SH-SY5Y (cell line): Measurements from ENCODE around the gene PDE9A.

Source experiments
- GATA2 ChIP-seq: IDR thresholded peaks from 2 replicates; pipeline ENCODE4 v1.6.1; 2011; ENCODE audit warnings: mild to moderate bottlenecking, low read depth, low read length
- GATA3 ChIP-seq: IDR thresholded peaks from 2 replicates; pipeline ENCODE4 v1.6.1; 2011; ENCODE audit warnings: low read depth, mild to moderate bottlenecking, low read length, moderate library complexity

Gene PDE9A

DNA sequence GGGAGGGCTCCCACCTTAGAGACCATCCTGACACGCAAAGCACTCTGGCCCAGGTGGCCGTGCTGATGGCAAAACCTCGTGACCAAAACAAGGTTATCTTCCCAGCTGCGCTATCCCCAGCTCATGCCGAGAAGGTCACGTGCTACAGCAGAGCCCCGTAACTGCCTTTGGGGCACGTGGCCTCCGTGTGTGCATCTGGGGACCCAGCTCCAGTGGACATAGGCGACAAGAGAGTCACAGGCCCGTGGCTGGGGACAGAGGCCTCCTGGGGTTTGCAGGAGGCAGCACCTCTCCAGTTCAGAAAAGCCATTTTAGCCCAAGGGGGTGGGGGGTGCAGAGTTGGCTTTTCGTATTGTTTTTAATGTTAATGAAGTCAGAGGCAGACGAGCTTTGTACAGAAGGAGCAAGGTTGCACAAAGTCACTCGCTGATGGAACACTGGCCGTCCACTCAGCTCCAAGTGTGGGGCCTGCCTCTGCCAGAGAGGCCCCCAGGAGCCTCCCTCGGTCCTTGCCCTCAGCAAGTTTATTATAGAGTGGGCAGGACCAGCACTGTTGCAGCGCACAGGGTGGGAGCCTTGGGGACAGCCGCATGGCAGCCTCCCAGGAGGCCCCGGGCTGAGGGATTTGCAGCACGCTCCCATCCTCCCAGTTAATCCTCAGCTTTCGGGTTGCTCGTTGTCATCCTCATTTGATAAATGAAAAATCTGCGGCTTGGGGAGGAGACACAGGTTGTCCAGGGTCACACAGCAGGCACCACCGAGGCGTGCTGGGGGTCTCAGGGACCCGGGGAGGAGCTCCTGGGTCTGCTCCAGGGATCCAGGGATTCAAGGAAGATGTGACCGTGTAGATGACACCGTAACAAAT lies 8.0 kb upstream of the PDE9A start:
- no peak for TF ChIP-seq GATA3

DNA sequence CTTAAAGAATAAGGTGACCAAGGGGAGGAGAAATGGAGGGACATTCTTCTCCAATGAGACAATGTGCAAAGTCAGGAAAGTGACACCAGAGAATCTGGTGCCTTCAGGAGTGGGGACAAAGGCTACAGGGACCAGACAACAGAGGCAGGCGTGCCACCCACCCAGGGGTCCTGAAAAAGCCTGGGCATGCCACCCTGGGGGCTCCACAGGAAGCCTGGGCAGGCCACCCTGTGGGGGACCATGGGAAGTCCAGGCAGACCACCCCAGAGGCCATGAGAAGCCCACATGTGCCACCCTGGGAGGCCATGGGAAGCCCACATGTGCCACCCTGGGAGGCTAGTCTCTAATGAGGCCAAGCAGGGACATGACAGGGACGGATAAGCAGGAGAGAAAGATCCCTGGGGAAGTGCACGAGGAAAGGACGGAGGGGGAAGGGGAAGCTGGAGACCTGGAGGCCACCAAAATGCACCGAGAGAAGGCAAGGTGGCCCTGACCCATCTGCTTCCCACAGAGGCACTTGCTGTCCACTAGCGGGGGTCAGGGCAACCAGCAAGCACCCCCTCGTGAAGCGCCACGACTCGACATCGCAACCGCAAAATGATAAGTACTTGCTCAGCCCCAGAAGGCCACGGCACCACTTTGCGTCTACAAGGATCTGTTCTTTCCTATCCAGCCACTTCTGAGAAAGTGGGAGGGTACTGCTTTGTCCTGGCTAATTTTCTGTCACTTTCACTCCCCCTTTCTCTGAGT lies 7.2 kb upstream of the PDE9A start:
- no peak for TF ChIP-seq GATA3
- TF ChIP-seq GATA2: no peak

GRCh38 chr21:42646836-42647235 lies 6.6 kb upstream of the PDE9A start:
- no peak for TF ChIP-seq GATA3
- TF ChIP-seq GATA2: no peak

GRCh38 chr21:42648606-42649005 lies 4.8 kb upstream of the PDE9A start:
- TF ChIP-seq GATA3: no peak
- TF ChIP-seq GATA2: no peak

DNA sequence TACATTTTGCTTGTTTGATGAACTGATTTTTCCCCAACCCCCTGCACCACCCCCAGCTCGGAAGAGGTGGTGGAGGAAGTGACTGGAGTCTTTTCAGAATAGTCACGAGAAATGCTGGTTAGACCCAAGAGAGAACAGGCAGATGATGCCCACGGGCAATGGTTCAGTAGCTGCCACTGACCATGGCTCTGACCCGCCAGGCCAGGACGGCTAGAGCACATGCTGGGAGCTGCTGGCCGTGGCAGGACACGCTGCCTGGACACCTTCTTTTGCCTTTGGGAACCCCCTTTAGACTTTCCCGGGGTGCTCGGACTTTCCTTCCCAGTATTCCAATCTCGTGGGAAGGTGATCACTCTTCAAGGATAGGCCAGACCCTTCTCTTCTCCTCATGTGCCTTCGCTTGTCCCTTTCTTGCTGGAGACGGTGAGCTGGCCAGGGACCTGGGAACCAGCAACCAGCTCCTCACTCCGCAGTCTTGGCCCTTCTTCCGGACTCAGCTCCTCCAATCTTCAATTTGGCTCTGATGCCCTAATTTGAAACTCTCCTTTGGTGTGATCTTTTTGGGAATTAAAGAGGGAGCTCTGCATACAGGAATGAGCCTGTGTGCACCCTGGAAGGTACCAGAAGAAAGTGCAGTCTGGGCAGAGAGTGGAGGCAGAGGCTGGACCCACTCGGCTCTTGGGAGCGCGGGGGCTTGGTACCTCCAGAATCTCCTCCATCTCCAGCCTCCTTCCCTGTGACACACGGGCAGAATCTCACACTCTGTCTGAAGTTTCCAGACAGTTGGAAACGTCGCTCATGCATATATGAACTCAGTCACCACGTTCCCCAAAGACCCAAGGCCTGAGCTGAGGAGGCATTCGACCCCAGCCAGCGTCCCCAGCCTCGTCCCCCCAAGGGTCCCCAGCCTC lies 4.0 kb upstream of the PDE9A start:
- TF ChIP-seq GATA3 (no peak), GATA2 (no peak)

- no peak for TF ChIP-seq GATA2
- no peak for TF ChIP-seq GATA3
These were observed 3.4 kb upstream of the PDE9A start for GRCh38 chr21:42650033-42650370.

DNA sequence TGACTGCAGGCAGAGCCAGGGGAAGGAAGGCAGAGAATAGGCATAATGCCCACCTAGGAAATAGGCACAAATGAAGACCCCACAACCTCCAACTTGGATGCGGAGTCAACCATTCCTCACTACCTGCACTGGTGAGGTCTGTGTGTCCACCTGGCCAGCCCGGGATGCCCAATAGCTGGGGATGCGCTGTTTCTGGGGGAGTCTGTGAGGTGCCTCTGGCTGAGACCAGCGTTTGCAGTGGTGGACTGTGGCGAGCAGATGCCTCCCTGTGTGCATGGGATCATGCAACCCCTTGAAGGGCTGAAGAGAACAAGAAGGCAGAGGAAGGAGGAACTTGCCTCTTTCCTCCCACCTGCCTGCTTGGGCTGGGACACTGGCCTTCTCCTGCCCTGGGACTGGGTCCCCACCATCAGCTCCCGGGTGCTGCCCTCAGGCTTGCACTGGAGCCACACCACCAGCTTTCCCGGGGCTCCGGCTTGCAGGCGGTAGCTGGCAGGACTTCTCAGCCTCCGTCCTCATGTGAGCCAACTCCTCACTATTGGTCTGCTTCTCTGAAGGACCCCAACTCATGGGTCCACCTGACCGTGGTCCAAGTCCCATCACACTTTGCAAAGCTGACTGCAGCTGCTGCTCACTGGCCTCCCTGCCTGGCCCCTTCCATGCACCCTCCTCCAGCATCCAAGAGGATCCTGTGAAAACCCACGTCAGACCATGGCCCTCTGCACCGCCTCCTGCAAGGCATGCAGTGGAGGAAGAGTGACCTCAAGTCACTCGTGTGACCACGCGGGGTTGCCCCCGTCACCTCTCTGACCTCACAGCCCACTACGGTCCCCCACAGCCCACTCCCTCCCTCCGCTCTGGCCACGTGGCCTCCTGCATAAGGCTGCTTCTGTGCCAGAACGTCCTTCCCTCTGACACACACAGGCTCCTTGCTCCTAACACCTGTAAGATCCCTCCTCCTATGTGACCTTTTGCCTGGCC lies 2.7 kb upstream of the PDE9A start:
- TF ChIP-seq GATA3: no peak
- no peak for TF ChIP-seq GATA2

DNA sequence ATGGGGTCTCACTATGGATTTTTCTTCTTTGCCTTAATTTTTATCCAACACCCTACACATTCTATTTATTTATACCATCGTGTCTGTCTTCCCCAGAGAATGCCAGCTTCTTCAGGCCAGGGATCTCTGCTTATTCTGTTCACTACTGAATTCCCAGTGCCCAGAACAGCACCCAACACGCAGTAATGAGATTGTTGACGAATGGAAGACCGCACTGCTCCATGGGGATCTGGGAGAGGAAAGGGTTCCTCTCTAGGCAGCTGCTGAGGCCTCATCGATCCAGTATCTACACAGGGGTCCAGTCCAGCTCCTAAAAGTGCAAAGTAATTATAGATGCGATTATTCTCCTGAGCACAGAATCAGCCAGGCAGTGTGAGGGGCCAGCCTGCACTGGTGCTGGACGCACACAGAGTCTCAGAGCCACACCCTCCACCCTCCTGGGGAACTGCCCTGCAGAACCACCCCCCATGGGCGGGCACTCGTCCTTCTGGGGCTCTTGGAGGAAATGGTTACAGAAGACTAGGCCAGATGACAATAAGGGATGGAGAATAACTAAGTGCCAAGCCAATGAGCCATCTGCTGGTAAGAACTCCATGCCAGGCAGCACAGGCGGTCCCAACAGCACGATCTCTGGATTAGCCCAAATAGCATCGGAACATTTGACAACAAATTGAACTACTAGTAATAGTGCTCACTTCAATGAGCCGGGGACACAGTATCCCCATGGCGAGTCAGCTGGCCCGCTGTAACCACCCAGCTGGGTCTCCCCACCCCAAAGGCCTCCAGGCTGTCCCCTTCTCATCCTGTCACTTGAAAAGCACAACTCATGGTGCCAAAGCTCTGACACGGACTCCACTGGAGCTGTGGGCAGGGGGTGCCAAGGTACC lies 1.7 kb upstream of the PDE9A start:
- TF ChIP-seq GATA3: no peak
- TF ChIP-seq GATA2: no peak

DNA sequence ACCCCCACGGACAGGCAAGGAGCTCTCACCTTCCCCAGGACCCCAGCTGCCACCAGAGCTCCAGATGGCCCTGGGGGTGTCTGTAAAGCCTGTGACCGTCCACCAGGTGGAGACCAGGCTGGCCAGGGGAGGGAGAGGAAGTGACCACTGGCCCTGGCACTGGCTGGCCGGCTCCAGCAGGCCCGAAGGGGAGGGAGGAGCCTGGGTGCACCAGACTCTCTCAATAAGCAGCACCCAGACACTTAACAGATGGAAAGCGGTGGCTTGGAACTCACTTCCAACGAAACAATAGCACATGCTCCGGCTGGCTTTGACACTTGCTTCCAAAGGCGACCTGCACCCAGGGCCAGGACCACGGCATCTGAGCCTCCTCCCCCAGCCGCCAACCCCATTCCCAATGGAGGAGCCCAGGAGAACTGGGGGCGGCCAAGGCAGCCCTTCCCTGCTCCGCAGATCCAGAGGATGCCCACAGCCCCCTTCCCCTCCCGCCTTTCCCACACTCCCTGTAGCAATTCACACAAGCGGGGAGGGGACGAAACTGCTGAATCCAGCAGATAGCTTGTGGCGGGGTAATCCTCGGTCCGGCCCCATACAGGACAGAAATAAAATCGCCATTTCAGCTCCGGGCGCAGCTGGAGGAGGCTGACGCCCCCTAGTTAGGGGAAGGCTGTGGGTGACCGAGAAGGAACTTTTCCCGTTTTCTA lies 742 bp upstream of the PDE9A start:
- TF ChIP-seq GATA2 (no peak), GATA3 (no peak)

DNA sequence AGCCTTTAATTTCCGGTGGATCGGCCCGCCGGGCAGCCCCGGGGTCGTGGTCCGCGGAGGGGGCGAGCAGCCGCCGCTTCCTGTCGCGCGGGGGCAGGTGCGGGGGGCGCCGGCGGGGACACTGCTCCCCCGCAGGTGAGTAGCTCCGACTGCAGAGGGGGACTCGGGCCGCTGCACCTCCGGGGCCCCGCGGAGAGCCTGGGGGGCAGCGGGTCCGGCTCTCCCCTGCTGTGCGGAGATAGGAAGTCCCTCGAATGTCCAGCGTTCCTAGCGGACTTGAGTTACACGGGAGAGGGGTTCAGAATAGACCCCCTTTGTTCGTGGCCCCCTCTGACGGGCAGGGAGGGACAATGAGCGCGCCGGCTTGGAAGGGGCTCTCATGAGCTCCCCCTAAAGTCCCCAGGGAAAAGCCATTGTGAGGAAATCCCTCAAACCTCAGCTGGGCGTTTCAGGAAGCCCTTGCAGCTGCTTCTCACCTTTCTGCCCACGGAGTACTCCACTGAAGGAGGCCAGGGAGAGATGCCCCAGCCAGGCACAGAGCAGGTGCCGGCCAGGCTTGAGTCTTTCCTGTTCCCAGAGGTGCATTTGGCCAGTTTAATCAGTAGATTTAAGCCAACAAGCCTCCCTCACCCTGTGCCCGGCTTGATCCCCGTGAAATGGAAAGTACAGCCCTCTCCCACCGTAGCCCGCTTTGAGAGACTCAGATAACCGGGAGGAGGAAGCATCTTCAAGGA lies 925 bp downstream of the PDE9A start:
- TF ChIP-seq GATA3 (no peak), GATA2 (no peak)
